Activated effector memory CD4-positive, alpha-beta T cell treated with anti-CD3 and anti-CD28 coated beads, Interleukin-2, amount 50 U/mL, for 16 hours (primary cell): Measurements from ENCODE around the gene PLSCR1.

Experiments used
- DNase-seq: peaks from one replicate; pipeline ENCODE4 v3.0.0-alpha.2; 2020

PLSCR1 gene

DNA sequence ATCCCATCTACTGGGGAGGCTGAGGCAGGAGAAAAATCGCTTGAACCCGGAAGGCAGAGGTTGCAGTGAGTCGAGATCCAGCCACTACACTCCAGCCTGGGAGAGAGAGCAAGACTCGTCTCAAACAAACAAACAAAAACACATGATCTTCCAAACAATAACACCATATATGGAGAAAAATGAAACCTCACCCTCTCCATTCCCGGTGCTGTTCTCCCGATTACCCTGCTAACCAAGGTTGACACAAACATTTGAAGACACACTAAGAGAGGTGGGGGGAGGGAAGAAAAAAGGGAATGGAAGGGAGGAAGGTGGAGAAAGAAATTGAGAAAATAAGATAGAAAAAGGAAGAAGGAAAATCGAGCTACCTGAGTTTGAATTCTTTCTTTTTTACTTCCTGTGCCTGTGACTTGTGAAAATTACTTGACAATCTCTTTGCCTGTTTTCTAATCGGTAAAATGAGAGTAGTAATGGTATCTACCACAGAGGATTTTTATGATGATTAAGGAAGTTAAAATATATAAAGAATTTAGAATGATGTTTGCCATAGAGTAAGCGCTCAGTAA is 73.9 kb downstream of the PLSCR1 start:
- DNase-seq = no peak

- peak; percentile 87 for DNase-seq
These were observed 75.0 kb downstream of the PLSCR1 start, which contains the start of gene PLSCR2 for GRCh38 chr3:146469150-146470017. Gene PLSCR2, minus strand, starts transcription at chr3:146469561. Its CDS starts 9,657 bp downstream, at chr3:146459904.

GRCh38 chr3:146468671-146469149 is 75.7 kb downstream of the PLSCR1 start:
- DNase-seq = no peak

GRCh38 chr3:146468234-146468633 is 76.2 kb downstream of the PLSCR1 start:
- no peak for DNase-seq

- no peak for DNase-seq
These were observed 77.8 kb downstream of the PLSCR1 start for GRCh38 chr3:146466604-146467003.

DNA sequence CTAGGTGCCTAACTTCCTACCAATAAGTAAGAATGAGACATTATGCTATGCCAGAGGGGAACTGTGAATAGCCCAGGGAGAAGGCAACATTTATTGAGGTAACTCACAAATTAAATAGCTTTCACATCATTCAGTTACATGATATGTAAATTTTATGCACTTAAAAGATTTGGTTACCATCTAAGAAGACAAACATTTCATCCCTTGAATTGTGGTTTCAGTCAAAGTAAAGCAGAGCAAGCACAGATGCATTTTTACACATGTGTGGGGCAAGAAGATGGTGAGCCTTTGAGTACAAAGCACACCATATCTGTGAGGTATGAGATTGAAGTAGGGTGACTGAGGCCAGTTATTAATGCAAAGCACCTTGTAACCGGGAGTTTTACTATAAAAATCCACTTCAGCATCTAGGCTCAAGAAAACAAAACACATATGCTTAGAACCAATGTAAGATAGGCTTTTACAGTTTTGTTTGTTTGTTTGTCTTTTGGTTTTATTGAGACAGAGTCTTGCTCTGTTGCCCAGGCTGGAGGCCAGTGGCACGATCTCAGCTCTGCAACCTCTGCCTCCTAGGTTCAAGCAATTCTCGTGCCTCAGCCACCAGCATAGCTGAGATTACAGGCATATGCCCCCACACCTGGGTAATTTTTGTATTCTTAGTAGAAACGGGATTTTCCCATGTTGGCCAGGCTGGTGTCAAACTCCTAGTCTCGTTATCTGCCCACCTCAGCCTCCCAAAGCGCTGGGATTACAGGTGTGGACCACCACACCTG is 78.5 kb downstream of the PLSCR1 start:
- DNase-seq = no peak
